ENCODE data around the gene FAM135A.

GRCh38 chr6:70369332-70369950, 43.9 kb upstream of the FAM135A start:
- TF ChIP-seq, protein P1, sequence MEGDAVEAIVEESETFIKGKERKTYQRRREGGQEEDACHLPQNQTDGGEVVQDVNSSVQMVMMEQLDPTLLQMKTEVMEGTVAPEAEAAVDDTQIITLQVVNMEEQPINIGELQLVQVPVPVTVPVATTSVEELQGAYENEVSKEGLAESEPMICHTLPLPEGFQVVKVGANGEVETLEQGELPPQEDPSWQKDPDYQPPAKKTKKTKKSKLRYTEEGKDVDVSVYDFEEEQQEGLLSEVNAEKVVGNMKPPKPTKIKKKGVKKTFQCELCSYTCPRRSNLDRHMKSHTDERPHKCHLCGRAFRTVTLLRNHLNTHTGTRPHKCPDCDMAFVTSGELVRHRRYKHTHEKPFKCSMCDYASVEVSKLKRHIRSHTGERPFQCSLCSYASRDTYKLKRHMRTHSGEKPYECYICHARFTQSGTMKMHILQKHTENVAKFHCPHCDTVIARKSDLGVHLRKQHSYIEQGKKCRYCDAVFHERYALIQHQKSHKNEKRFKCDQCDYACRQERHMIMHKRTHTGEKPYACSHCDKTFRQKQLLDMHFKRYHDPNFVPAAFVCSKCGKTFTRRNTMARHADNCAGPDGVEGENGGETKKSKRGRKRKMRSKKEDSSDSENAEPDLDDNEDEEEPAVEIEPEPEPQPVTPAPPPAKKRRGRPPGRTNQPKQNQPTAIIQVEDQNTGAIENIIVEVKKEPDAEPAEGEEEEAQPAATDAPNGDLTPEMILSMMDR (IDR thresholded peaks at IDR 0.05) = peak; percentile 78 to 97 (median 90)
- TF ChIP-seq POLR2A (IDR thresholded peaks at IDR 0.05) = no peak
